SHP77 (cell line): Measurements from ENCODE around the gene SDR42E2.
"Not testable (repeated sequence)": the region's sequence is repeated elsewhere in the genome, so short reads cannot be mapped to it uniquely, and the experiment has no call there.

ENCODE experiments used
- DNase-seq, 2 experiments: peaks; one replicate each; lab custom pipeline; 2025; lab: John Stamatoyannopoulos, UW

The SDR42E2 gene

GRCh38 chr16:22191532-22192260 is 29.4 kb downstream of the SDR42E2 start:
- DNase-seq = peak; percentile 37 to 40

- peak; percentile 55 to 84 for DNase-seq
Observed at GRCh38 chr16:22192261-22193062, 30.2 kb downstream of the SDR42E2 start.

- DNase-seq = no peak
Observed at GRCh38 chr16:22193063-22193411, 30.7 kb downstream of the SDR42E2 start.

- no peak for DNase-seq
Observed at GRCh38 chr16:22194707-22195444, 32.6 kb downstream of the SDR42E2 start.

GRCh38 chr16:22195445-22195694 is 33.1 kb downstream of the SDR42E2 start:
- DNase-seq = no peak

GRCh38 chr16:22195695-22196558 is 33.6 kb downstream of the SDR42E2 start:
- DNase-seq = peak; percentile 77 to 84

GRCh38 chr16:22196559-22197168 is 34.4 kb downstream of the SDR42E2 start:
- not testable (repeated sequence) for DNase-seq

- no peak for DNase-seq
Observed at GRCh38 chr16:22198547-22199293, 36.4 kb downstream of the SDR42E2 start.

- DNase-seq = no peak
Observed at GRCh38 chr16:22202261-22202637, 39.9 kb downstream of the SDR42E2 start.

- no peak for DNase-seq
Observed at GRCh38 chr16:22203091-22203490, 40.8 kb downstream of the SDR42E2 start.

- DNase-seq = no peak
Observed at GRCh38 chr16:22204091-22204655, 41.9 kb downstream of the SDR42E2 start.

- no peak for DNase-seq
Observed at GRCh38 chr16:22205577-22206012, 43.3 kb downstream of the SDR42E2 start.

GRCh38 chr16:22206013-22206841 is 43.9 kb downstream of the SDR42E2 start, which contains the start of gene EEF2K:
Gene EEF2K (plus strand): TSS chr16:22206278. CDS start chr16:22225730, 19,452 bp downstream.
- peak; percentile 93 to 95 for DNase-seq

GRCh38 chr16:22206842-22207714 is 44.8 kb downstream of the SDR42E2 start:
- DNase-seq = peak in 1 of 2 experiments; percentile 33

GRCh38 chr16:22207715-22208360 is 45.5 kb downstream of the SDR42E2 start:
- DNase-seq = no peak

- DNase-seq = no peak
Observed at GRCh38 chr16:22210285-22210684, 48.0 kb downstream of the SDR42E2 start.

- DNase-seq = no peak
Observed at GRCh38 chr16:22210854-22211253, 48.5 kb downstream of the SDR42E2 start.

- DNase-seq = no peak
Observed at GRCh38 chr16:22213236-22213635, 50.9 kb downstream of the SDR42E2 start.
